Right ventricle myocardium superior (tissue), 1 donor: Measurements from ENCODE around the gene PLA2G4B. TPM values are rescaled to one million over a fixed set of nuclear protein-coding genes. Genes with fewer than 3 reads are reported as not detected.

Experiments
- ATAC-seq: fragments of 200-7000 bp; cut with Tn5 transposase; one replicate; pipeline ENCODE4 v1.9.1; 2020; ENCODE audit warnings: mild to moderate bottlenecking; ENCODE audit not compliant: poor library complexity
- DNase-seq: peaks from one replicate; pipeline ENCODE4 v3.0.0-alpha.2; 2020
- intact Hi-C: fragments of 100-400 bp; cut with DNase I; formaldehyde crosslinking; loops from one replicate; pipeline ENCODE4 v1.11.2; 2022
- total RNA-seq: library from RNA; stranded (reverse); fragmentation: NEBNext Ultra II Directional; extraction: Animal tissue kit (Norgen Biotek cat#: 25700); gene quantifications from one replicate; pipeline ENCODE4 v1.2.1, GENCODE V29; 2021
- donor health status: DM: no; HTN: yes; CAD: no; lungs with severe emphysema.

PLA2G4B gene
- total RNA-seq, 1 donor from 2014 or later = 3.6 TPM

DNA sequence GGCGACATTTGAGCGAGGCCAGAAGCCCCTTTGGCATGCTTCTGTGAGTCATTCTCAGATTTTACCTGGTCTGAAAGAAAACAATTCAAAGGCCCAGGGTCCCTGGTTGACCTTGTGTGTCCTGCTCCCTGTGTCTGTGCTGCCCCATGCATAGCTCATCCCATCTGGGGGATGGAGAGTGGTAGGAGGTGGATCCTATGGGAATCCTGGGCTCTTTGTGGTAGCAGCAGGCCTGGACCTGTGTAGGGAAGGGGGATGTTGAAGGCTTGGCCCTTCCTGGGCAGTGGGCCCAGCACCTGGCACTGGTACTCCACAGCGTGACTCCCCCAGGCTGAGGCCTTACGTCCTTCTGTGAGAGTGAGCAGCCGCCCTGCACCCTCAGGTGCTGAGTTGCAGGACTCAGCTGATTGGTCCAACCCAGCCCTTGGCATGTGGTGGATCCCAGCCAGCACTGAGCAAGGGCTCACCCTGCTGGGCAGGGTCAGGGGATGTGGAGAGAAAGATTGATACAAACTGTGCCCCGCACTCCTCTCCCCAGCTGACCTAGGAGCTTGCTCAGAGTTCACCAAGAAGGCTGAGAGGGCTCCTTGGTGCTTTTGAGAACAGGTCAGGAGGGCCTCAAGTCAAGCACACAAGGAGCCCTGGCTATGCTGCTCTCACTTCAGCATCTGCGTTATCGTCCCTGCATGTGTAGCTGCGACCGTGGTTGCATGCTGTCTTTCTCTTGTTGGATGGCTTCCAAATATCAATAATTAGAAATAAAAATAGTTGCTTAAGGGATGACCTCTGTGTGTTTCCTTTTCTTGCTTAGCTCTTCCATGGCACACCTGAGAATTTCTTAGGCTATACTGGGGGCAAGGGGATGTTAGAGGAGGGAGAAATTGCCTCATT lies 32.1 kb upstream of the PLA2G4B start:
- DNase-seq (peak; percentile 66), ATAC-seq (peak; percentile 77)
- intact Hi-C loops = no loop called here

GRCh38 chr15:41809121-41809520 lies 29.5 kb upstream of the PLA2G4B start:
- no peak for DNase-seq
- intact Hi-C loops = no loop called here

DNA sequence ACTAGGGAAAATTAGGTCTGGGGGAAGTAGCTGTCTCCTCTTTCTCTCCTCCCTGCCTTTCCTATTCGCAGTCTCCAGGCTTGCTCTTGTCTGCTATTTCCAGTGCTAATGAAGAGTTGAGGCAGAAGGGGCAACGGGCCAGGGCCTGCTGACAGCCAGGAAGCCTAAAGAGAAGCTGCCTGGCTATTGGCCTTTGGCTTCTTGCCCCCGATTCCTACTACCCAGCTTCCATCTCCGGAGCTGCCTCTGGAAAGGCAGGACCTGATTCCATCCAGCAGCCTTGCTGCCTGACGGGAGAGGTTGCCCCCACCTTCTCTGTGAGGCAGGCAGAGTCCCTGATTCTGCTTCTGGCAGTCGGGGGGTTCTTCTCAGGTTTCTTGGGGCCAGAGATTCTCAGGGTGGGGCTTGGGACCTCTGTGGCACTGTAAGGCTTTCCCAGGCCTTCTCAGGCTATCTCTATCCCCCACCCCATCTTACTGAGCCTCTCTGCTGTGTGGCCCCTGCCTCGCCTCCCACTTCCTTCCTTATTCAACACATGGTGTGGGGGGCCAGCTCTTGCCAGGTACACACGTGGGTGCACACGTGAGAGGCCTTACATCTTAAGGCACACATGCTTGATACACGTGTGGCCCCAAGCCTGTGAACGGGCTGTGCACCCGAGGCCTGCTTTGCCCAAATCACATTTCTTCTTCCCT lies 29.0 kb upstream of the PLA2G4B start:
- ATAC-seq (no peak), DNase-seq (no peak)
- intact Hi-C loops = no loop called here

More at GRCh38 chr15:41809121-41809520, 29.5 kb upstream of the PLA2G4B start:
- no peak for ATAC-seq

- ATAC-seq (no peak), DNase-seq (no peak)
- intact Hi-C loops = loop anchor here (1.0 kb wide), 1 partner anchor 37 kb away; the partner anchor contains the start of gene MAPKBP1
Measured at GRCh38 chr15:41810651-41811431, 27.8 kb upstream of the PLA2G4B start.

DNA sequence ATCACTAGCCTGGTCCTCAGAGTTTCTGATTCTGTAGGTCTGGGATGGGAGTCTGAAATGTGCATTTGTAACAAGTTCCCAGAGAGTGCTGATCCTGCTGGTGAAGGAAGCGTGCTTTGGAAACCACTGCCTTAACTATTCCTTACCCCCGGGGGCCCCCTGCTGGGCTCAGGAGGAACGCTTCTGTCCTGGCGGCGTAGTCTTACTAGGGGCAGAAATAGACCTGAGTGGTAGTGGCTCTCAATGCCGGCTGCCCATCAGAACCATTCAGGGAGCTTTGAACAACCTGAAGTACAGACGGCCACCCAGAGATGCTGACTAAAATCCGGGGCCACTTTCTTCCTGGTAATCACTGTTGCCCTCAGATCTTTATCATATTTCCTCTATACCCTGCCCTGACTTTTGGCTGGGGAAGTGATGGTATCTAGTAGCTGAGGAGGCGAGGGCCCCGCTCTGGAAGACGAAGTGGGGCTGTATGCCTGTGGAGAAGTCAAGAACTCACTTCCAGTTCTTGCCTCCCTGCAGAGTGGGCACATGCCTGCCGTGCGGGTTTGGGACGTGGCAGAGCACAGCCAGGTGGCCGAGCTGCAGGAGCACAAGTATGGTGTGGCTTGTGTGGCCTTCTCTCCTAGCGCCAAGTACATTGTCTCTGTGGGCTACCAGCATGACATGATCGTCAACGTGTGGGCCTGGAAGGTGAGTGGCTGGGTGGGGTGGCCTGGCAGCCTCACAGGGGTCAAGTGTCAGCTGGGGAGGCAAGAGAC lies 27.0 kb upstream of the PLA2G4B start:
- ATAC-seq = peak; percentile 94
- intact Hi-C loops = loop anchor here (1.0 kb wide), 1 partner anchor 37 kb away; the partner anchor contains the start of gene MAPKBP1
- peak; percentile 91 for DNase-seq

GRCh38 chr15:41812820-41813375 lies 25.7 kb upstream of the PLA2G4B start:
- no peak for ATAC-seq
- DNase-seq = no peak
- intact Hi-C loops = no loop called here

DNA sequence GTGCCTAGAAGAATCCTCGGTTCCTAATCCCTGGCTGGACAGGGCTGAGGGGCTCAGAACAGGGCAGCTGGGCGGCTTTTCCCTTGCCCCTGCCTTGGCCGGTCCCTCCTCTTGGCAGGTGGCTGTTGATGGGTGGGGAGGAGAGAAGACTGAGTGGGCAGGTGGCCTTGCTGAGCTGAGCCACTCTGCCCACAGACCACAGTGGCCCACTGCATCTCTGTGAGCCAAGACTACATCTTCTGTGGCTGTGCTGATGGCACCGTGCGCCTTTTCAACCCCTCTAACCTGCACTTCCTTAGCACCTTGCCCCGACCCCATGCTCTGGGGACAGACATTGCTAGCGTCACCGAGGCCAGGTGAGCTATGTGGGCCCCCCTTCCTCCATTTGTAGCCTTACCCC lies 25.2 kb upstream of the PLA2G4B start:
- DNase-seq (no peak), ATAC-seq (no peak)
- intact Hi-C loops = no loop called here

GRCh38 chr15:41814534-41814933 lies 24.1 kb upstream of the PLA2G4B start:
- intact Hi-C loops = no loop called here
- DNase-seq (no peak), ATAC-seq (no peak)

DNA sequence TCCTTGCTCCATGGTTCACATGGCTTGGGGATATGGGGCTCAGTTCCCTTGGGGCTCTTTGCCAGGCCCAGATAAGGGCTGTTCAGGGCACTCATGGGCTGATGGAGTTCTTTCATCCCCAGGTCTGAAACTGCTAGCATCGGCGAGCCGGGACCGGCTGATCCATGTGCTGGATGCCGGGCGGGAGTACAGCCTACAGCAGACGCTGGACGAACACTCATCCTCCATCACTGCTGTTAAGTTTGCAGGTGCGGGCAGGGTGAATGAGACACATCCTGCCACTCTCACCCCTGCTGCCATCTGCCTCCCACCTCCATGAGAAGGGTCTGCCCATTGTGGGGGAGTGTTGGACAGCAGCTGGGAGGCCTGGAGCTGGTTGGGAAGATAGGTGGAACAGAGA lies 21.9 kb upstream of the PLA2G4B start:
- intact Hi-C loops = no loop called here
- no peak for ATAC-seq
- no peak for DNase-seq

GRCh38 chr15:41817327-41817726 lies 21.3 kb upstream of the PLA2G4B start:
- DNase-seq (no peak), ATAC-seq (no peak)
- intact Hi-C loops = no loop called here

DNA sequence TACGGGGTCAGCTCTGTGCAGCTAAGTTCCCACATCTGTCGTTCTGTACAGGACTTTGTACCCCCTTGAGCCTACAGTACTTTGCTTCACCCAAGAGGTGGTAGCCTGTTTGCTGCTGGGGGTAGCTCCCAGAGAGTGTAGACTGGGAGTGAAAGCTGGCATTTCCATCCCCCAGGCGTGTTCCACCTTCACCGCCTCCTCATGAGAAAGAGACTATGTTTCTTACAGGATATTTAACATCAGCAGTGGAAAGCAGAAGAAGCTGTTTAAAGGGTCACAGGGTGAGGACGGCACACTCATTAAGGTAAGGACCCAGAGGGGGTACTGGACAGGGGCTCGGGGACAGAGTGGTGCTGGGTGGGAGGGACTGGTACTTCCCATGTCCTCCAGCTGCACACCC lies 20.9 kb upstream of the PLA2G4B start:
- DNase-seq (no peak), ATAC-seq (no peak)
- intact Hi-C loops = no loop called here

DNA sequence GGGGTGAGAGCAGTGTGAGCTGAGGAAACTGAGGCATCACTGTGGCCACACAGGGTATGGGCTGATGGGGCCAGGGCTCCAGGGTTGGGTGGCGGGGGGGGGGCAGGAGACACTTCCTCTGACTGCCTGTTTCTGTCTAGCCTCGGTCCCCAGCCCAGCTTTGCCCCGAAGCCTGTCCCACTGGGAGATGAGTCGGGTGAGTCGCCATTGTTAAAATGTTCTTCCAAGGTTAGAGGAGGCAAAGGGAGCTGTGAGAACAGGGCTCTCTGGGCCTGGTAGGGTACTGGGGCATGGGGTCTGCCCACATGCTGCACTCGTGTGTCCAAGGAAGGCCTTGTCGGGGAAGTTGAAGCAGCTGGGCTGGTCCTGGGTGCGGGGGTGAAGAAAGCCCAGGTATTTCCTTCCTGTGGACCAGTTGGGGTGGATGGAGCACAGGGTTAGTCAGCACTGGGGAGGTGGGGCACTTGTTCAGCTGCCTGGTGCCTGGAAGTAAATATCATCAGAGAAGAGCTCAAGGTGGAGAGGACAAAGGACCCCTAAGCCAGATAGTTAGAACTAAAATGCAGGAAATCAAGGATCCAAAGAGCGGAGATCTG lies 19.1 kb upstream of the PLA2G4B start:
- intact Hi-C loops = no loop called here
- DNase-seq = peak; percentile 19
- no peak for ATAC-seq

DNA sequence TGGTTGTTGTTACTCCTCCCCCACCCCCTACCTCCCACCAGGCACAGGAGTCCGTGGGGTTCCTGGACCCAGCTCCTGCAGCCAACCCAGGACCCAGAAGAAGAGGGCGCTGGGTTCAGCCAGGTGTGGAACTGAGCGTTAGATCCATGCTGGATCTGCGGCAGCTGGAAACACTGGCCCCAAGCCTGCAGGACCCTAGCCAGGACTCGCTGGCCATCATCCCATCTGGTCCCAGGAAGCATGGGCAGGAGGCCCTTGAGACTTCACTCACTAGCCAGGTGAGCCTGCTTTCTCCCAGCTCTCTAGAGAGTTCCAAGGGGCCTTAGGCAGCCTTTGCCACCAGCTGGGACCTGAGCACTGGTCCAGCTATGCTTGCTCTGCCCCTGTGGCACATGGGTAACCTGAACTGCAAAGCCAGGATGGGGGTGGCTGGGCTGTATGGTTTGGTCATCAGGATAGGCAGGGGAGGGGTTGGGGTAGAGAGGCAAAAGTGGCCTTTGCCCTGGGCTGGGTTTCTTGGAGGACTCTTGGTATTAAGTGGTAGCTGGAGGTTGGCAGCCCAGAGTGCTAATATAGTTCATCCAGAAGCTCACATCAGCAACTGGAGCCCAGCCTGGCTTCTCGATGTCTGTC lies 17.7 kb upstream of the PLA2G4B start:
- no peak for ATAC-seq
- peak; percentile 29 for DNase-seq
- intact Hi-C loops = no loop called here

DNA sequence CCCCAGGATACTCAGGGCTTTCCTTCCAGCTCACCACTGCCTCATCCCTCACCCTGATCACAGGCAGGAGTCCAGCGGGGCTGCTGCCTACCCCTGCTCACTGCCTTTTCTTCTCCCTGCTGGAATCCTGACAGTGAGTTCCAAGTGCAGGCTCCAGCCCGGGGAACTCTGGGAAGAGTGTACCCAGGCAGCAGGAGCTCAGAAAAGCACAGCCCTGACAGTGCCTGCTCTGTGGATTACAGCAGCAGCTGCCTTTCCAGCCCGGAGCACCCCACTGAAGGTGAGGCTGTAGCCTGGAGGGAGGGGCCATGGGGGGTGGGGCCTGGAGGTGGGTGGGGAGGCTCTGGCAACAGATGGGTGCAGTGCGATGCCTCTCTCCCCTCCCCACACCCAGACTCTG lies 16.8 kb upstream of the PLA2G4B start:
- peak; percentile 24 for DNase-seq
- intact Hi-C loops = no loop called here
- ATAC-seq = no peak

- intact Hi-C loops = no loop called here
Measured at GRCh38 chr15:41822471-41822870, 16.2 kb upstream of the PLA2G4B start.

GRCh38 chr15:41822957-41823356 lies 15.7 kb upstream of the PLA2G4B start:
- peak; percentile 24 for DNase-seq
- intact Hi-C loops = no loop called here
- no peak for ATAC-seq

More at GRCh38 chr15:41822471-41822870, 16.2 kb upstream of the PLA2G4B start:
- DNase-seq (peak; percentile 10), ATAC-seq (no peak)

DNA sequence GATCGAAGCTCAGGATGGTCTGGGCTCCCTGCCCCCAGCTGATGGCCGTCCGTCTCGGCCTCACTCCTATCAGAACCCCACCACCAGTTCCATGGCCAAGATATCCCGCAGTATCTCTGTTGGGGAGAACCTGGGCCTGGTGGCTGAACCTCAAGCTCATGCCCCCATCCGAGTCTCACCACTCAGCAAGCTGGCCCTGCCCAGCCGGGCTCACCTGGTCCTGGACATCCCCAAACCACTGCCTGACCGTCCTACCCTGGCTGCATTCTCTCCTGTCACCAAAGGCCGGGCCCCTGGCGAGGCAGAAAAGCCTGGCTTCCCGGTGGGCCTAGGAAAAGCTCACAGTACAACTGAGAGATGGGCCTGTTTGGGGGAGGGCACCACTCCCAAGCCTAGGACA lies 15.1 kb upstream of the PLA2G4B start:
- DNase-seq (peak; percentile 17), ATAC-seq (no peak)
- intact Hi-C loops = no loop called here
